Tibial artery (tissue), 4 donors: ENCODE measurements around the gene KLHDC8A.
"Not testable (repeated sequence)": the region's sequence is repeated elsewhere in the genome, so short reads cannot be mapped to it uniquely, and the experiment has no call there.

Experiments
- DNase-seq, 2 donors: peaks; one replicate each; pipeline ENCODE4 v3.0.0-alpha.2; 2019
- H3K27ac ChIP-seq, 2 donors: fragments of 200-600 bp; sonication (generic) in 1 of 2; 1 replicate in 1 of 2; 2 replicates in 1 of 2; pipeline ENCODE4 v1.5.1; 2018 to 2019; ENCODE audit warnings: mild to moderate bottlenecking in 1 of 2
- H3K27me3 ChIP-seq, 2 donors: fragments of 200-600 bp; sonication (generic) in 1 of 2; one replicate each; pipeline versions ENCODE4 v1.5.1 to v1.6.0; 2016 to 2019
- H3K36me3 ChIP-seq, 3 donors: fragments of 200-600 bp; sonication (generic) in 2 of 3; one replicate each; pipeline ENCODE4 v1.5.1; 2016 to 2019; ENCODE audit warnings: mild to moderate bottlenecking in 2 of 3
- H3K4me1 ChIP-seq, 4 donors: fragments of 200-600 bp; sonication (generic) in 2 of 4; 1 replicate in 3 of 4; 2 replicates in 1 of 4; pipeline ENCODE4 v1.5.1; 2016 to 2019
- H3K4me3 ChIP-seq, 2 donors: fragments of 200-600 bp; sonication (generic) in 1 of 2; 1 replicate in 1 of 2; 2 replicates in 1 of 2; pipeline ENCODE4 v1.5.1; 2018 to 2019; ENCODE audit warnings: mild to moderate bottlenecking in 2 of 2
- H3K9me3 ChIP-seq, 3 donors: fragments of 200-600 bp; sonication (generic) in 1 of 3; one replicate each; pipeline ENCODE4 v1.5.1; 2016 to 2019
- intact Hi-C: fragments of 100-400 bp; cut with DNase I; formaldehyde crosslinking; loops from one replicate; pipeline ENCODE4 v1.15.0; 2023; ENCODE audit warnings: low total_unique reads
- TF ChIP-seq, protein P1 (sequence below), 2 experiments: fragments of 200-600 bp in 1 of 2; fragments of 450-650 bp in 1 of 2; IDR thresholded peaks; one replicate each; pipeline ENCODE4 v1.5.1; 2017 to 2019; ENCODE audit warnings: antibody characterized with exemption in 2 of 2, mild to moderate bottlenecking in 1 of 2, moderate library complexity in 1 of 2

The KLHDC8A gene

DNA sequence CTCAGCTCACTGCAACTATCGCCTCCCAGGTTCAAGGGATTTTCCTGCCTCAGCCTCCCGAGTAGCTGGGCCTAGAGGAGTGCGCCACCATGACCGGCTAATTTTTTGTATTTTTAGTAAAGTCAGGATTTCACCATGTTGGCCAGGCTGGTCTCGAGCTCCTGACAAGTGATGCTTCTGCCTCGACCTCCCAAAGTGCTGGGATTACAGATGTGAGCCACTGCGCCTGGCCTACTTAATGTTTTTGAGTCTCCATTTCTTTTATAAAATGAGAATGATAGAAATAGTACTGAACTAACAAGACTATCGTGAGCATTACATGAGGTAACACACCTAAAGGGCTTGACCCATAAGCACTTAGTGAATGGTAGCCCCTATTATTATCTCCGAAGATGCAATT is 56.6 kb downstream of the KLHDC8A start:
- no peaks in the 10 kb centered on the region for H3K9me3 ChIP-seq
- H3K4me3 ChIP-seq, result no peak overlapping the region
- no peaks in the 10 kb centered on the region for H3K27me3 ChIP-seq
- no peak for DNase-seq
- H3K36me3 ChIP-seq, result peaks cover 0 to 22% (median 13%) of the 10 kb centered on the region in 3 donors
- TF ChIP-seq, protein P1, sequence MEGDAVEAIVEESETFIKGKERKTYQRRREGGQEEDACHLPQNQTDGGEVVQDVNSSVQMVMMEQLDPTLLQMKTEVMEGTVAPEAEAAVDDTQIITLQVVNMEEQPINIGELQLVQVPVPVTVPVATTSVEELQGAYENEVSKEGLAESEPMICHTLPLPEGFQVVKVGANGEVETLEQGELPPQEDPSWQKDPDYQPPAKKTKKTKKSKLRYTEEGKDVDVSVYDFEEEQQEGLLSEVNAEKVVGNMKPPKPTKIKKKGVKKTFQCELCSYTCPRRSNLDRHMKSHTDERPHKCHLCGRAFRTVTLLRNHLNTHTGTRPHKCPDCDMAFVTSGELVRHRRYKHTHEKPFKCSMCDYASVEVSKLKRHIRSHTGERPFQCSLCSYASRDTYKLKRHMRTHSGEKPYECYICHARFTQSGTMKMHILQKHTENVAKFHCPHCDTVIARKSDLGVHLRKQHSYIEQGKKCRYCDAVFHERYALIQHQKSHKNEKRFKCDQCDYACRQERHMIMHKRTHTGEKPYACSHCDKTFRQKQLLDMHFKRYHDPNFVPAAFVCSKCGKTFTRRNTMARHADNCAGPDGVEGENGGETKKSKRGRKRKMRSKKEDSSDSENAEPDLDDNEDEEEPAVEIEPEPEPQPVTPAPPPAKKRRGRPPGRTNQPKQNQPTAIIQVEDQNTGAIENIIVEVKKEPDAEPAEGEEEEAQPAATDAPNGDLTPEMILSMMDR (IDR thresholded peaks at IDR 0.05), result no peak
- H3K4me1 ChIP-seq, result peaks cover 0 to 25% (median 12%) of the 10 kb centered on the region in 4 donors
- intact Hi-C loops, result no loop called here
- H3K27ac ChIP-seq, result no peak overlapping the region

DNA sequence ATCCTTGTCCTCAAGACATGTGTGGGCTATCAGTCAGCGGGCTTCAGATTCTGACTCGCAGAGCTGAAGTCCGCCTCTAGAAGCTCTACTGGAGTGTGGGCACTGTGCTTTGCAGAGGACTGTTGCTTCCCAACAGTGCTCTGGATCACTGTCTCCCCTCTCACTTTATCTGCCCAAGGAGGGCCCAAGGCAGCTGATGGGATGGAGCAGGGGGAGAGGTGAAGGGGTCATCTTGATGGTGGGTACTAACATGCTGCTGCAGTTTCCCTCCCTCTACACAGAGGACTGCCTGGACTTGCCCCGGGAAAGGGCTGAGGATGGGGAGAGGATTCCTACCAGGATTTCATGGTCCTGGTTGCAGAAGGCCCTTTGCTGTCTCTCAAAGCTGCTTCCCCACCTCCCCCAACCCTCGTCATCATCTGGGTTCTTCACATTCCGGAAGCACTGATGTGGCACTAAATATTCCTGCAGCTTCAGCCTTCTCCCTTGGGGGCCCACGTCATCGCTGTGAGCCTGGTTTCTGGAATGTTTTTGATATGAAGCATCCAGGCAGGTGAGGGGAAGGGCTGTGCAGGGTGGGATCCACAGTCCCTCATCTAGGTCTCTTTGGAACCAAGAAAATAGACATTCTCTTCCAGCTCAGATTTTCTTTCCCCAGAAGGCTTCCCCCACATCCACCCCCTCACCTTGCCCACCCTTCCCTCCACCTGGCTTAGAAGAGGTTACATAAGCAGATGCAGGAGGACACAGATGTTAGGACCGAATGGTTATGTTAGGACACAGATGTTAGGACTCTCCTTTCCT is 58.3 kb downstream of the KLHDC8A start:
- intact Hi-C loops, result loop anchor here (5.0 kb wide), 1 partner anchor 94 kb away; no protein-coding TSS in a partner anchor
- Histone ChIP-seq H3K36me3 (peaks cover 0 to 4% (median 3%) of the 10 kb centered on the region in 3 donors), H3K4me3 (no peak overlapping the region), H3K4me1 (peaks cover 0 to 40% (median 20%) of the 10 kb centered on the region in 4 donors), H3K27me3 (no peaks in the 10 kb centered on the region), H3K27ac (no peak overlapping the region), H3K9me3 (no peaks in the 10 kb centered on the region)
- TF ChIP-seq, protein P1 (IDR thresholded peaks at IDR 0.05), result no peak
- DNase-seq, result no peak

DNA sequence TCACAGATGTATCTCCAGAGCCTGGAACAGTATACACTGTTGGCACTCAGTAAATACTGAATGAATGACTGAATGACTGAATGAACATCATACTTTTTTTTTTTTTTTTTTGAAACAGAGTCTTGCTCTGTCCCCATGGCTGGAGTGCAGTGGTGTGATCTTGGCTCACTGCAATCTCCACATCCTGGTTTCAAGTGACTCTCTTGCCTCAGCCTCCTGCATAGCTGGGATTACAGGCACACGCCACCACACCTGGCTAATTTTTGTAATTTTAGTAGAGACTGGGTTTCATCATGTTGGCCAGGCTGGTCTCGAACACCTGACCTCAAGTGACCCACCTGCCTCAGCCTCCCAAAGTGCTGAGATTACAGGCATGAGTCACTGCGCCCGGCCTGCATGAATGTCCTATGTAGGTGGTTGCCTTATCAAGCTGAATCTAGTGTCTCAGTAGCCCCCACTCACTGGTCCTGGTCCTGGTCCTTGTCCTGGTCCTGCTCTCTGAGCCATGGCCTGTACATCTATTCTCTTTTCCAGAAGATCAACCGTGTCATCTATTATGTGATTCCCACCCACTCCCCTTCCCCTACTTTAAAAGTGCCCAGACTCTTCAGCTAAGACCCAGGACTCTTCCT is 59.1 kb downstream of the KLHDC8A start:
- not testable (repeated sequence) for H3K36me3 ChIP-seq, H3K27me3 ChIP-seq, DNase-seq, H3K27ac ChIP-seq, H3K9me3 ChIP-seq, H3K4me3 ChIP-seq
- intact Hi-C loops, result loop anchor here (5.0 kb wide), 1 partner anchor 95 kb away; no protein-coding TSS in a partner anchor
- peaks cover 0 to 40% (median 20%) of the 10 kb centered on the region in 4 donors for H3K4me1 ChIP-seq

DNA sequence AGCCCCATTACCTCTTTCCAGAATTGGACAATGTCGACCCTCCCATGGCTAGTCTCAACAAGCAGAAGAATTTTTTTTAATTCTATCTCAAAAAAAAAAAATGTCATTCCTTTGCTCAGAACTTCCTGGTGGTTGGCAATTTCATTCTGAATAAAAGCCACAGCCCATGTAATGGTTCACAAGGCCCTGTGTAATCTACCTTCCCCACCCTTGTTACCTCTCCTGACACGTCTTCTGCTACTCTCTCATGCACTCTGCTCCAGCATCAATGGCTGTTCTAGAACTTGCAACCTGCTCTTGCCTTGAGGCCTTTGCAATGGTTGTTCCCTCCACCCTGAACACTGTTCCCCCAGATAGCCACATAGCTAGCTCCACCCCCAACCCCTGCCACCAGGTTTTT is 60.6 kb downstream of the KLHDC8A start:
- intact Hi-C loops, result loop anchor here (5.0 kb wide), 1 partner anchor 96 kb away; no protein-coding TSS in a partner anchor
- H3K27ac ChIP-seq, result no peak overlapping the region
- H3K27me3 ChIP-seq, result no peaks in the 10 kb centered on the region
- TF ChIP-seq, protein P1 (IDR thresholded peaks at IDR 0.05), result no peak
- no peaks in the 10 kb centered on the region for H3K9me3 ChIP-seq
- H3K36me3 ChIP-seq, result no peaks in the 10 kb centered on the region
- no peak for DNase-seq
- H3K4me1 ChIP-seq, result peaks cover 0 to 30% (median 10%) of the 10 kb centered on the region in 4 donors
- no peak overlapping the region for H3K4me3 ChIP-seq

DNA sequence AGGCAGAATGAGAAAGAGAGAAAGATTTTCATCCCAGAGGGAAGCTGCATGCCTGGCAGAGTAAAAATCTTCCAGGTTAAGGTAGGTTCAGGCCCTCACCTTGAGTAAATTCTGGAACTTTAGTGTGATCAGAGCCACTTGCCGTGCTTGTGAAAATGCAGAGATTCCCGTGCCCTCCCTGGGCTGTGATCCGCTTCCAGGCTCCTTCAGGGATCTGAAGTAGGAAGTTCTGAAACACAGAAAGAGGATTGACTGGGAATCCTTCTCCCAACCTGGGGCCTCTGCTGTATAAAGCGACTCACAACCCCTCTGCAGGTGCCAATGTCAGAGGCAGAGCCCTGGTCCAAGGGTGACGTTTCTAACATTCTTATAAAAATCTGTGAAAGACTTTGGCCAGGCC is 61.8 kb downstream of the KLHDC8A start:
- Histone ChIP-seq H3K4me3 (no peak overlapping the region), H3K36me3 (no peaks in the 10 kb centered on the region), H3K27ac (peak overlapping the region; percentile 8 to 35), H3K4me1 (peaks cover 0 to 26% (median 9%) of the 10 kb centered on the region in 4 donors), H3K9me3 (no peaks in the 10 kb centered on the region), H3K27me3 (no peaks in the 10 kb centered on the region)
- TF ChIP-seq, protein P1 (IDR thresholded peaks at IDR 0.05), result no peak
- DNase-seq, result no peak
- intact Hi-C loops, result loop anchor here (5.0 kb wide), 1 partner anchor 97 kb away; no protein-coding TSS in a partner anchor
